DLD1 (cell line): ENCODE results near the gene TRIM61.
"Not testable (repeated sequence)": the region's sequence is repeated elsewhere in the genome, so short reads cannot be mapped to it uniquely, and the experiment has no call there.

ENCODE experiments used
- in situ Hi-C: cut with HindIII; loops from 2 replicates; pipeline ENCODE4 v1.10.0; 2017; ENCODE audit warnings: low sequenced_read_pairs

Gene TRIM61

DNA sequence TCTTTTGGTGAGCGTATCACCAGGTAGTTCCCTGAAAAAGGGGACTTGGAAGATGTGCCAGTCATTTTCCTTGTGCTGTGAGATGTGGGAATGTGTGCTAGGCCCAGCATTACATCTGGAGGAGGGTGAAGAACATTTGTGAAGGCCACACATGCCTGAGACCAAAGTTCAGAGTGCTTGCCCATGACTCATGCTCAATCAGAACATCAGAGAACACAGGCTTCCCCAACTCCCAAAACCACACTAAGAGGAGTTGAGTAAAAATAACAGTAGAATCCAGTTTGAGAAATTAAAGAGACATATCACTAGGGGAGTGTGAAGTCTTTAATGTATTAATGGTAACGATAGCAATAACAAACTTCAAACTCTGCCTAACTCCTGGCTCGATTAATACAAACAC, 18.0 kb downstream of the TRIM61 start:
- in situ Hi-C loops = not testable (repeated sequence)

DNA sequence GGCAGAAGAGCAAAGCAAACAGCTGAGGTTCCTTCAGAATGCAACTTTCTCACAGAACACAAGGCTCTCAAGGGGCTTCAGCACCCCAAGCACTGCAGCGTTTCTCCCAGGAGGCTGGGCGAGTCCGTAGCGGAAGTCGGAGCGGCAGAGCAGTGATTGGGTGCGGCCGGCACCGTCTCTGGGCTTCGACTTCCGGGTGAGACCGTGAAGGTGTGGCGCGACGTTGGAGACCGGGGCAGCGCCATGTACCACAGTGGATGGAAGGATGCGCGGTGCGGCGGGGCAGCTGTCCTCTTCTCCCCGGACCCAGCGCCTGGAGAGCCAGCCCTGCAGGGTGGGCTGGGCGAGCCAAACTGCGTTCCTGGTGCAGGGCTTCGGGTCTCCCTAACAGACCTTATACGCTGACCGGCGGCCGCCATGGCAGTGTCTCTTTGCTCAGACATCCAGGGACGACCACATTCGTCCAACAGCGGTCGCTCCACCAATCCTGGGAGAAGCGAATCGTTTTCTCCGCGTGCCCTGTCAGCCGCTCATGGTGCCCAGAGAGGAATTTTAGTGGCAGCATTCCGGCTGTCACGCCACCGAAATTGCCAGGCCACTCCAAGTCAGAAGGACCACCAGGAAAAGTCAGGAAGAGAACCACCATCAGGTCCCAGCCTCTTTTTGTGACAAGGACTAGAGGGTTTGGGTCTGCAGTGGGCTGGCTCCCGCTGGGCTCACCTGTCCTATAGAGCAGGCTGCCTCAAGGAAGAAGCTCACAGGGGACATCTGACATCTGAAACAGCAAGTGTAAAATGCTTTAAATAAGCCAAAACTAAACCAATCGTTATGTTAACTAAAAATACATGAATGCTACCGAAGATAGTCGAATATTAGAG, 20.5 kb downstream of the TRIM61 start:
- in situ Hi-C loops = no loop called here

DNA sequence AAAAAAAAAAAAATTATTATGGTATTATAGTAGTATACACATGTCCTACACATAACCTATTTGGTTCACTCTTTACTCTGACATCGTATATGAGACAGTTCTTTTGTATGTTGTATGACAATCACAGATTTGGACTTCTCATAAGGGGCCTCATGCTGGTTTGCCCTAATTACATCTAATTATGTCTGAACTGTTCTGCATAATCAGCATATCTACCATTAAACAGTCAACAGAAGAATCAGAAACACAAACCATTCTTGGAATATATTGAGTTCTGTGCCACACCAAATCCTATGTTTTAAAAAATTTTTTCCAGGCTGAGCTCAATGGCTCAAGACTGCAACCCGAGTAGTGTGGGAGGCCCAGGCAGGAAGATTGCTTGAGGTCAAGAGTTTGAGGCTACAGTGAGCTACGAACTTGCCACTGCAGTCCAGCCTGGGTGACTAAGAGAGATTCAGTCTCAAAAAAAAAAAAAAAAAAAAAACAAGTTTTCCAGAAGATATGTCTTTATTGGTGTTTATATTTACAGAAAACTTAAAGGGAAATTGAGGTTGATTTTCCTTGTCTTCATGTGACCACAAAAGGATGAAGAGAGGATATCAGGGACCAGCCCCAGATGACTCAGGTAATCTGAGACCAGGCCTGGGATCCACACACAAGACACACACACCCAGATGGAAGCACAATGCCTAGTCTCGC, 22.2 kb downstream of the TRIM61 start:
- in situ Hi-C loops = no loop called here

- in situ Hi-C loops = no loop called here
Measured at GRCh38 chr4:164952551-164952950, 24.9 kb downstream of the TRIM61 start.

DNA sequence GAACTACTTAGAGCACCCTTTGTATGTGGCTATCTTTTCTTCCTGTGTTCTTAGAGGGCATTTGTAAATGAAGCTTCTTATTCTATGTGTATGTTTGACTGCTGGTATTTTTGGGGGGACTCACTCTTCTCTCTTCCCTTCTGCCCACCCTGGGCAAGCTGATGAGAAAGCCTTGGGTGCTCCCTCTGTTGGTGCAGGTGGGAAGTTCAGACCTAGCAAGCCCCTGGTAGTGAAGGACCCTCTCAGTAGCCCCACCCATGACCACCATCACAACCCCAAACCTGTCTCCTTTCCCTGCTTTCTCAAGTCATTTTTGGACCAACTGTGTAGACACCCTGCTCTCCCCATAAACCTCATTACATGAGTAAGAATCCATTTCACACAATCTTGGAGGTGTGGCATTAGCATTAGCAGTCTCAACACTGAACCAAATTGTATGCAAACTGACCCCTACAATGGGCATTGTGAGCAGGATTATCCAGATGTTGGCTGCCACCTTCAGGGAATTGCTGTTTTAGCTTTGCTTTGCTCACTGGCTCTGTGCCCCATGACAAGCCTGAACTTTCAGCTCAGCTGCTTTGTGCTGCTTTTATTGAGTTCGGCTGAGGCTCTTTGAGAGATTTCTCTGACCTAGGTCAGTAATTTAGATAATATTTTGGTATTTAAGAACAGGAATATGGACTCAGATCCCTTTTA, 27.9 kb downstream of the TRIM61 start:
- in situ Hi-C loops = no loop called here

GRCh38 chr4:164948975-164949374, 28.5 kb downstream of the TRIM61 start:
- in situ Hi-C loops = no loop called here

DNA sequence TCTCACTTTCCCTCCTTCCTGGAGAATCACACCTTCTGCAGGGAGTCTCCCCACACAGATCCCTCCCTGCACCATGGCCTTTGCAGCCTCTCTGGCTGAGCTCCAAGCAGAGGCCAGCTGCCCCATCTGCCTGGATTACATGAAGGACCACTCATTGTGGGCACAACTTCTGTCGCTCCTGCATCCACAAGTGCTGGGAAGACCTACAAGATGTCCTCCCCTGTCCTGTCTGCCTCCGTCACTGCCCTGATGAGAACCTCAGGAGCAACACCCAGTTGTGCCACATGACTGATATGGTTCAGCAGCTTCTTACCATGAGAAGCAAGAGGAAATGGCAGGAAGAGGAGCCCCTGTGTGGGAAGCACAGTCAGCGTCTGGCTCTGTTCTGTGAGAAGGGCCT, 29.5 kb downstream of the TRIM61 start:
- in situ Hi-C loops = not testable (repeated sequence)

DNA sequence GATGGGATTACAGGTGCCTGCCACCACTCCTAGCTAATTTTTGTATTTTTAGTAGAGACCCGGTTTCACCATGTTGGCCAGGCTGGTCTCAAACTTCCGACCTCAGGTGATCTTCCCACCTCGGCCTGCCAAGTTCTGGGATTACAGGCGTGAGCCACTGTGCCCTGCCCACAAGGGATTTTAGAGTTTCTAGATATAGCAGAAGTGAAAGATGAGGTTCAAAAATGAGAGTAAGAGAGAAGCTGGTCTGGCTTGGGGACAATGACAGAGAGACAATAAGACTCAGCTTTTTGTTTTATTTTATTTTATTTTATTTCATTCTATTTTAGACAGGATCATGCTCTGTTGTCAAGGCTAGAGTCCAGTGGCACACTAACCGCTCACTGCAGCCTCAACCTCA, 30.6 kb downstream of the TRIM61 start:
- in situ Hi-C loops = no loop called here

DNA sequence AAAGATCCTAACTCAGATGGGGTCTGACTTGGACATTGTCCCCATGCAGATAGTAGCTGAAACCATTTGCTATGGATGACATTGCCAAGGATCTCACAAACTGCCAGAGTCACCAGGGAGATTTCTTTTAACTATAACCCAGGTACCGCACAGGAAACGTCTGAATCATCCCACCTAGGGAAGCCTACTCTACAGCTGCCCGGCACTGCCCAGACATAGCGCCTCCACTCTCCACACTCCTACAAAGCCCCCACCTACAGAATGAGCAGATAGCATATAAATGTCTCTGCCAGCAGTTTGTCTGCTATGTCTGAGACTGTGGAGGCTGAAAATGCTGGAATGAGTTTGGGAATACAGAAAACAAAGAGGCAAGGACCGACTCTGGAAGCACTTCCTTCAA, 32.3 kb downstream of the TRIM61 start:
- in situ Hi-C loops = no loop called here

DNA sequence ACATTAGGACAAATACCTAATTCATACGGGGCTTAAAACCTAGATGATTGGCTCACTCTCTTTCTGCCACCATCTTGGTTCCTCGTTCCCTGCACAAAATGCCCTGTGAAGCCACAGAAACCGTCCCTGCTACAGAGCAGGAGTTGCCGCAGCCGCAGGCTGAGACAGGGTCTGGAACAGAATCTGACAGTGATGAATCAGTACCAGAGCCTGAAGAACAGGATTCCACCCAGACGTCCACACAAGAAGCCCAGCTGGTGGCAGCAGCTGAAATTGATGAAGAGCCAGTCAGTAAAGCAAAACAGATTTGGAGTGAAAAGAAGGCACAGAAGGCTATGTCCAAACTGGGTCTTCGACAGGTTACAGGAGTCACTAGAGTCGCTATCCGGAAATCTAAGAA, 34.3 kb downstream of the TRIM61 start:
- in situ Hi-C loops = no loop called here

DNA sequence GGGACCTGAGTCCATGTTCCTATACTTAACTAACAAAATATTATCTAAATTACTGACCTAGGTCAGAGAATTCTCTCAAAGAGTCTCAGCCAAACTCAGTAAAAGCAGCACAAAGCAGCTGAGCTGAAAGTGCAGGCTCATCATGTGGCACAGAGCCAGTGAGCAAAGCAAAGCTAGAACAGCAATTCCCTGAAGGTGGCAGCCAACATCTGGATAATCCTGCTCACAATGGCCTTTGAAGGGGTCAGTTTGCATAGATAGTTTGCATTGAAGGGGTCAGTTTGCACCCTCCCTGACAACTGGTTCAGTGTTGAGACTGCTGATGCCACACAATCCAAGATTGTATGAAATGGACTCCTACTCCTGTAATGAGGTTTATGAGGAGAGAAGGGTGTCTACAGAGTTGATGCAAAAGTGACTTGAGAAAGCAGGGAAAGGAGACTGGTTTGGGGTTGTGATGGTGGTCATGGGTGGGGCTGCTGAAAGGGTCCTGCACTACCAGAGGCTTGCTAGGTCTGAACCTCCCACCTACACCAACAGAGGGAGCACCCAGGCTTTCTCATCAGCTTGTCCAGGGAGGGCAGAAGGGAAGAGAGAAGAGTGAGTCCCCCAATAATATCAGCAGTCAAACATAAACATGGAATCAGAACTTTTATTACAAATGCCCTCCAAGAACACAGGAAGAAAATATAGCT, 39.7 kb downstream of the TRIM61 start:
- in situ Hi-C loops = no loop called here

GRCh38 chr4:164935865-164936606, 41.4 kb downstream of the TRIM61 start:
- in situ Hi-C loops = not testable (repeated sequence)

- in situ Hi-C loops = no loop called here
Measured at GRCh38 chr4:164935363-164935762, 42.1 kb downstream of the TRIM61 start.

- in situ Hi-C loops = no loop called here
Measured at GRCh38 chr4:164933244-164933643, 44.2 kb downstream of the TRIM61 start.

GRCh38 chr4:164931551-164932324, 45.7 kb downstream of the TRIM61 start:
- in situ Hi-C loops = no loop called here

GRCh38 chr4:164930647-164931046, 46.8 kb downstream of the TRIM61 start:
- in situ Hi-C loops = no loop called here

DNA sequence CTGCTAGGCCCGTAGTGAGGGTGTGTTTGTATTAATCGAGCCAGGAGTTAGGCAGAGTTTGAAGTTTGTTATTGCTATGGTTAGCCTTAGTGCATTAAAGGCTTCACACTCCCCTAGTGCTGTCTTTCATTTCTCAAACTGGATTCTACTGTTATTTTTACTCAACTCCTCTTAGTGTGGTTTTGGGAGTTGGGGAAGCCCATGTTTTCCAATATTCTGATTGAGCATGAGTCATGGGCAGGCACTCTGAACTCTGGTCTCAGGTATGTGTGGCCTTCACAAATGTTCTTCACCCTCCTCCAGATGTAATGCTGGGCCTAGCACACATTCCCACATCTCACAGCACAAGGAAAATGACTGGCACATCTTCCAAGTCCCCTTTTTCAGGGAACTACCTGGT, 50.4 kb downstream of the TRIM61 start:
- in situ Hi-C loops = not testable (repeated sequence)

DNA sequence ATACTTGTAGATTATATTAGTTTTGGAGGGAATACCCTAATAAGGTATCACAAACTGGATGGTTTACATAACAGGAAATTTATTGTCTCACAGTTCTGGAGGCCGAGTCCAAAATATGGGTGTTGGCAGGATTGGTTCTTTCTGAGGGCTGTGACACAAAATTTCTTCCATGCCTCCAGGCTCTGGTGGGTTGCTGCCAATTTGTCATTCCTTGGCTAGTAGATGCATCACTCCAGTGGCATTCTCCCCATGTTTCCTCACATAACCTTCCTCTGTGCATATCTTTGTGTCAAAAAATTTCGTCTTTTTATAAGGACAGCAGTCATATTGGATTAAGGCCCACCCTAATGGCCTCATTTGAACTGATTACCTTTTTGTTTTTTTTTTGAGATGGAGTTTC, 51.2 kb downstream of the TRIM61 start:
- in situ Hi-C loops = no loop called here

DNA sequence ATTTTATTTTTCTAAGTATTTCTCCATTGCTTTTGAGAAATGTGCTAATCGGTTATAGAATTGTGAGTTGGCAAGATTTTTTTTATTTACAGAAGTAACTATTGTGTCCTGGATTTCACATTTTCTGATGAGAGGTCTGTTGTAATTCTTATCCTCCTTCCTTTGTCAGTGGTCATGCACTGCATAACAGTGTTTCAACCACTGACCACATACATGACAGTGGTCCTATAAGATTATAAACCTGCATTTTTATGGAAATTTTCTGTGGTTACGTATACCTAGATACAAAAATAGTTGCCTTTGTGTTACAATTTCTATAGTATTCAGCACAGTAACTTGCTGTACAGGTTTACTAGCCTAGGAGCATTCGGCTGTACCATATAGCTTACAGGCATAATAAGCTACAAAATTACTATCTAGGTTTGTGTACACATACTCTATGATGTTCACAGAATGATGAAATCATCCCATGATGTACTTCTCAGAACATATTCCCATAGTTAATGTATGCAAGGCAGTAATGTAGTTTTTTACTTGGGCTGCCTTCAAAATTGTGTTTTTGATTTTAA, 52.7 kb downstream of the TRIM61 start:
- in situ Hi-C loops = no loop called here
